ENCODE results near the gene TRHDE.

DNA sequence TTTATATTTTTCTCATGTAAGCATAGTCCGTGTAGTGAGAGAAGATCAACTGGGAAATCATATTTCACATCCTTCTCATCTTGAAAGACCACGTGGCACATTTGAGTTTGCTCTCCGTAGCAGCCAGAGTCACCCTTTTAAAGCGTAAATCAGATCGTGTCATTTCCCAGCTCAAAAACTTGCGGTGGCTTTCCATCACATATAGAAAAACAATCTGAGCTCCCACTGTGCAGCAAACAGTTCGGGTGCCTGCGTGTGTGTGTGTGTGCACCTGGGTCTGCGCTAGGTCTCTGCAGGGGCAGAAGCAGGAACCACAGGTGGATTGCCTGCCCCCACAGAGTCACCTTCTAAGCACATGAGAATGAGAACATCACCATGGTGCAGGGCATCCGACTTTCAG lies 338.2 kb downstream of the TRHDE start:
- TF ChIP-seq, protein P1, sequence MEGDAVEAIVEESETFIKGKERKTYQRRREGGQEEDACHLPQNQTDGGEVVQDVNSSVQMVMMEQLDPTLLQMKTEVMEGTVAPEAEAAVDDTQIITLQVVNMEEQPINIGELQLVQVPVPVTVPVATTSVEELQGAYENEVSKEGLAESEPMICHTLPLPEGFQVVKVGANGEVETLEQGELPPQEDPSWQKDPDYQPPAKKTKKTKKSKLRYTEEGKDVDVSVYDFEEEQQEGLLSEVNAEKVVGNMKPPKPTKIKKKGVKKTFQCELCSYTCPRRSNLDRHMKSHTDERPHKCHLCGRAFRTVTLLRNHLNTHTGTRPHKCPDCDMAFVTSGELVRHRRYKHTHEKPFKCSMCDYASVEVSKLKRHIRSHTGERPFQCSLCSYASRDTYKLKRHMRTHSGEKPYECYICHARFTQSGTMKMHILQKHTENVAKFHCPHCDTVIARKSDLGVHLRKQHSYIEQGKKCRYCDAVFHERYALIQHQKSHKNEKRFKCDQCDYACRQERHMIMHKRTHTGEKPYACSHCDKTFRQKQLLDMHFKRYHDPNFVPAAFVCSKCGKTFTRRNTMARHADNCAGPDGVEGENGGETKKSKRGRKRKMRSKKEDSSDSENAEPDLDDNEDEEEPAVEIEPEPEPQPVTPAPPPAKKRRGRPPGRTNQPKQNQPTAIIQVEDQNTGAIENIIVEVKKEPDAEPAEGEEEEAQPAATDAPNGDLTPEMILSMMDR (IDR thresholded peaks at IDR 0.05; ENCODE audit: insufficient read depth, low read length) = no peak
- TF ChIP-seq GABPA (IDR thresholded peaks at IDR 0.05; ENCODE audit: low read depth) = no peak
- no peak for TF ChIP-seq POLR2AphosphoS5 (IDR thresholded peaks at IDR 0.05; ENCODE audit: low read depth)
- TF ChIP-seq, protein P2, sequence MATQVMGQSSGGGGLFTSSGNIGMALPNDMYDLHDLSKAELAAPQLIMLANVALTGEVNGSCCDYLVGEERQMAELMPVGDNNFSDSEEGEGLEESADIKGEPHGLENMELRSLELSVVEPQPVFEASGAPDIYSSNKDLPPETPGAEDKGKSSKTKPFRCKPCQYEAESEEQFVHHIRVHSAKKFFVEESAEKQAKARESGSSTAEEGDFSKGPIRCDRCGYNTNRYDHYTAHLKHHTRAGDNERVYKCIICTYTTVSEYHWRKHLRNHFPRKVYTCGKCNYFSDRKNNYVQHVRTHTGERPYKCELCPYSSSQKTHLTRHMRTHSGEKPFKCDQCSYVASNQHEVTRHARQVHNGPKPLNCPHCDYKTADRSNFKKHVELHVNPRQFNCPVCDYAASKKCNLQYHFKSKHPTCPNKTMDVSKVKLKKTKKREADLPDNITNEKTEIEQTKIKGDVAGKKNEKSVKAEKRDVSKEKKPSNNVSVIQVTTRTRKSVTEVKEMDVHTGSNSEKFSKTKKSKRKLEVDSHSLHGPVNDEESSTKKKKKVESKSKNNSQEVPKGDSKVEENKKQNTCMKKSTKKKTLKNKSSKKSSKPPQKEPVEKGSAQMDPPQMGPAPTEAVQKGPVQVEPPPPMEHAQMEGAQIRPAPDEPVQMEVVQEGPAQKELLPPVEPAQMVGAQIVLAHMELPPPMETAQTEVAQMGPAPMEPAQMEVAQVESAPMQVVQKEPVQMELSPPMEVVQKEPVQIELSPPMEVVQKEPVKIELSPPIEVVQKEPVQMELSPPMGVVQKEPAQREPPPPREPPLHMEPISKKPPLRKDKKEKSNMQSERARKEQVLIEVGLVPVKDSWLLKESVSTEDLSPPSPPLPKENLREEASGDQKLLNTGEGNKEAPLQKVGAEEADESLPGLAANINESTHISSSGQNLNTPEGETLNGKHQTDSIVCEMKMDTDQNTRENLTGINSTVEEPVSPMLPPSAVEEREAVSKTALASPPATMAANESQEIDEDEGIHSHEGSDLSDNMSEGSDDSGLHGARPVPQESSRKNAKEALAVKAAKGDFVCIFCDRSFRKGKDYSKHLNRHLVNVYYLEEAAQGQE (IDR thresholded peaks at IDR 0.05; ENCODE audit: insufficient replicate concordance, low read depth) = no peak

All from HL-60 (cell line).